GM18520 (cell line): Measurements from ENCODE around the gene ABHD1.

Source experiments
- ATAC-seq: cut with Tn5 transposase; IDR thresholded peaks from one replicate; pipeline ENCODE4 v1.9.1; 2021; ENCODE audit not compliant: unreplicated experiment

Gene ABHD1

DNA sequence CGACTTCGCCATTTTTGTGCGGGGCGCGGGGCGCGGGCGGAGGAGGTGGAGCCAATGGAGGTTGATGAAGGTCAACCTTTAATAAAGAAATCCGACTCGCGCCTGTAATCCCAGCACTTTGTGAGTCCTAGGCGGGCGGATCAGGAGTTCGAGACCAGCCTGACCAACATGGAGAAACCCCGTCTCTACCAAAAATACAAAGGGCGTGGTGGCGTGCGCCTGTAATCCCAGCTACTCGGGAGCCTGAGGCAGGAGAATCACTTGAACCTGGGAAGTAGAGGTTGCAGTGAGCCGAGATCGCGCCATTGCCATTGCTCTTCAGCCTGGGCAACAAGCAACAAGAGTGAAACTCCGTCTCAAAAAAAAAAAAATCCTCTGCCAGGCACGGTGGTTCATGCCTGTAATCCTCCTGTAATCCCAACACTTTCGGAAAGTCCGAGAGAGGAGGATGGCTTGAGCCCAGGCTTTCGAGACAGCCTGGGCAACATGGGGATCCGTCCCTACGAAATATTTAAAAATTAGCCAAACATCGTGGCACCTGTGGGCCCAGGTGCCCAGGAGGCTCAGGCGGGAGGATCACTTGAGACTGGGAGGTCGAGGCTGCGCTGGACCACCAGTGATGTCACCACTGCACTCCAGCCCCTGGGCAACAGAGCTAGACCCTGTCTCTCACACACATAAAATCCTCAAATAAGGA lies 11.3 kb downstream of the ABHD1 start:
- ATAC-seq = no peak

DNA sequence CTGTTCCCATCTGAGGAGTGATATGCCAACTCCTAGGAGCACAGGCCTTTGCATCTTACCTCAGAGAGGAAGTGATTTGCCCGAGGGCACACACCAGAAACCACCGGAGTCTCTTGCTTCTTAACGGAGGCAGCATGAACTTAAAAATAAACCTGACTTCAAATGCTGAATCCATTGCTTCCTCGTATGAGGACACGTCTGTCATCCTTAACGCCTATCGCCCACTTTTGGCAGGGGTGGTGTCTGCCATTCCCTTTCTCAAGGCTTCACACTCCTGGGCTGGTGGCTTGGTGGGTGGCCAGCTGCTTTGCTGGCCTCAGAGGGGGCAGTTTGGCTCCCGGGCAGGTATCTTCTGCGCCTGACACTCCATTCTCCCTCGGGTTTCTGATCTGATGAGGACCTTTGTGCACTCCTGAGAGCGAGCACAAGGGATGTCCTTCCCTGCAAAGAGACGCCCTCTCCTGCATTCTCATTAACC lies 11.9 kb downstream of the ABHD1 start:
- ATAC-seq = no peak

DNA sequence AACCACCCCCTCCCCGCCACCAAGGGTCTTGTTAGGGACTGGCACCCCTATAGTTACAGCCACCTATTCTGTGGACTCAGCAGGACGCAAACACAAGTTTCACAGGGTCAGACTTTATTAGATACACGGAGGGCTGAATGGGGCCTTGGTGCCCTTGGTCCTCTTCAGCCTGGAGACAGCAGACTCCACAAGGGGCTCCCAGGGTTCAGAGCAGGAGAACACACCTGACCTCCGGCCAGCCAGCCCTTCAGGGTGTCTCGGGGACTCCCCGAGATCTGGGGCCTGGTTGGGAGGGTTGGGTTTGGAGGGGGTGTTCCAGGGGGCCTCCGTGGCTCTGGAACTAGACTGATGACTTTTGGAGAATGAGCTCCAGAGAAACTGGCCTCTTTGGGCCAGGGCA lies 13.1 kb downstream of the ABHD1 start:
- no peak for ATAC-seq

DNA sequence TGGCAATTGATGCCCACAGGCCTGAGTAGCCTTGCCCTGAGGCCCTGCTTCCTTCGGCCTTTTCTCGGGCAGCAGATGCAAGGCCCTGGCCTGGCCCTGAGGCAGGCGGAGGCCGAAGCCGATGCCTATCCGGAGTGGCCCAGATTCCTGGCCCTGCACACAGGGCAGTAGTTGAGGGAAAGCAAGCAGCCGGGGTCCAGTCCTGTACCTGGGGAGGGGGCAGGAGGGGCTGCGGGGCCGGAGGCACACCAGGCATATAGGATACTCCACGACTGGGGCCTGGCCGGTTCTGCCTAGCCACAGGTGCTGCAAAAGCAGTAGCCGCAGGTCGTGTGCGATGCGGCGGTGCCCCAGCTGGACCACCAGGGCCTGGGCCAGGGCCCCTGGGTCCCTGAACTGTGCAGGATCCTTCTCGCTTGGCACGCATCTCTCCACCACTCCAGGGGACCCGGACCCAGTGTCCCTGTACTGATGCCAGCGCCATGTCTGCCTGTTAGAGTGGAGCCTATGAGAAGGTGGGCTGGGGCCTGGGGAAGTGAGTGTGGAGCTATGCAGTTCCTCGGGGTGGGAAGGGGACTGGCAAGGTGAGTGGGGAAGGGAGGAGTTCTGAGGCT lies 13.8 kb downstream of the ABHD1 start:
- no peak for ATAC-seq

DNA sequence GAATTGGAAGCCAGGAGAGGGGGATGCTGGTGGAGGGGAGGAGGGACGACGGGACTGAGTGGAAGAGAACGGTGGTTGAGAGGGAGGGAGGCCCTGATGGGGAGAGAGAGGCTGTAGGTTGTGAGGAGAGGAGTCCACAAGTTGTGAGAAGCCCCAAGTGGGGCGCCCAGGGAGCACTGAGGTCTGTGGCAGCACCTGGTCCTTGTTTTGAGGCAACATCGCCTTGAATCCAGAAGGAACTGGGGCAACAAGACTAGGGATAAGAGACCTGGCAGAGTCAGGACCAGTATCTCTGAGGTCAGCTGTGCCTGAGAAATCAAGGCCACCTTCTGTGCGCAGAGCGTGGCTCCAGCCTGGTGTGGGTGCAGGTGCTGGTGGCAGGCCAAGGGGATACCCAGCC lies 14.5 kb downstream of the ABHD1 start:
- no peak for ATAC-seq

DNA sequence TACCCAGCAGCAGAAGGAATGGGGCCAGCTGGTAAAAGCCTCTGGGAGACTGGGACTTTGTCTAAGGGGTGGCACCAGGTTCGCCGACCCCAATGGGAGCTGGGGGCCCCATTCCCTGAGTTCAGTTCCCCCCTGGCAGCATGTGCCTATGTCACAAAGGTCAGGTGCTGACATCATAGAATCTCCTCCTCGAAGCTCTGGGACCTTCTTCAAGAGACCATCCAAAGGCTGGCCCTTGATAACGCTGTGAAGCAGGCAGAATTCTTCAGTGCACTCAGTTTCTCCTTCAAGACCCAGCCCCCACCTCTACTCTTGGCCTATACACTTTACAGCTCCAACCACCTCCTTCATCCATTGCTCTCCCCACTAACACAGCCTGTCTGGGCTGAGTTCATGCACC lies 15.7 kb downstream of the ABHD1 start, which contains the start of gene PRR30:
Gene PRR30 (minus strand): TSS at position 101 of the 400 bp plus-strand sequence. CDS start 1,081 bp downstream, outside the sequence.
- no peak for ATAC-seq

DNA sequence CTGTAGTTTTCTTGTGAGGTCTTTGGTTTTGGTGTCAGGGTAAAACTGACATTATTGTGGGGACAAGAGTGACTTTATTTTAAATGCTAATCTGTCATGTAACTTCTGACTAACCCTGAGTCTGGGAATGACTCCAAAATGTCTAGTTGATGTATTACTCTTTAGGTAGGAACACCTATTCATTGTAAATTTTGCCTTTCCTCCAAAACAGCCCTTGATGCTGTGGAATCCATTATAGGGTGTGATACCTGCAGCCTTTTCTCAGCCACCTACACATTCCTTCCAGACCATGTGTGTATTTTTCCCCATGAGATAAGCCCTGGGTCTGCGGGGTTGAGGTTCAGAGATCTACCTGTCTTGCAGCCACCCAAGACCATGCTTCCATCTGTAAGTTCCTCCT lies 19.7 kb downstream of the ABHD1 start:
- ATAC-seq = no peak

DNA sequence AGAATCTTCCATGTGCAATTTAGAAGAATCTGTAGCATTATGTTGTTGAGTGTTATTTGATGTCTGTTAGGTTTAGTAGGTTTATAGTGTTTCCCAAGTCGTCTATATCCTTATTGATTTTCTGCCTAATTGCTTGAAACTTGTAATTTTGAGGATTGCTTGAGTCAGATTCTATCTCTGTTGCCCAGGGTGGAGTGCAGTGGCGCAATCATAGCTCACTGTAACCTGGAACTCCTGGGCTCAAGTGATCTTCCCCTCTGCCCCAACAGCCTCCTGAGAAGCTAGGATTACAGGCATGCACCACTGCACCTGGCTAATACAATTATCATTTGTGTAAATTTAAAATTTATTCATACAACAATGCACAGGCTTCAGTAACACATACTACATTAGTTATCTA lies 22.1 kb downstream of the ABHD1 start:
- ATAC-seq = no peak

DNA sequence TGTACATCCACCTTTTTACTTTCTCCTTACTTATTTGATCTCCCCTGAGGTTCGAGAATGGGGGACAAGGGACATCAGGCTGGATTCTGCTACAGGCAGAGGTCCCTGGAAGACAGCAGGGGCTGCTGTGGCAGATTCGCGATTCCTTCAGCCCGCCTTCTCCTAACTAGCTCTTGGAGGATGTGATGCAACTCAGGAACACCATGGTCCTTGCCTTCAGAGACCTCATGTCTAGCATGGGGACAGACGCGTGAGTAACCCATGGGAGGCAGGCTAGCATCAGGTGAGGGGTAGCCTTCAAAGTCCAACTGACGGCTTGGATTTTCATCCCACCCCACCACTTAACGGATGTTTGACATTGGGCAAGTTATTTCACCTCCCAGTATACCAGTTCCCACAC lies 24.3 kb downstream of the ABHD1 start:
- no peak for ATAC-seq

DNA sequence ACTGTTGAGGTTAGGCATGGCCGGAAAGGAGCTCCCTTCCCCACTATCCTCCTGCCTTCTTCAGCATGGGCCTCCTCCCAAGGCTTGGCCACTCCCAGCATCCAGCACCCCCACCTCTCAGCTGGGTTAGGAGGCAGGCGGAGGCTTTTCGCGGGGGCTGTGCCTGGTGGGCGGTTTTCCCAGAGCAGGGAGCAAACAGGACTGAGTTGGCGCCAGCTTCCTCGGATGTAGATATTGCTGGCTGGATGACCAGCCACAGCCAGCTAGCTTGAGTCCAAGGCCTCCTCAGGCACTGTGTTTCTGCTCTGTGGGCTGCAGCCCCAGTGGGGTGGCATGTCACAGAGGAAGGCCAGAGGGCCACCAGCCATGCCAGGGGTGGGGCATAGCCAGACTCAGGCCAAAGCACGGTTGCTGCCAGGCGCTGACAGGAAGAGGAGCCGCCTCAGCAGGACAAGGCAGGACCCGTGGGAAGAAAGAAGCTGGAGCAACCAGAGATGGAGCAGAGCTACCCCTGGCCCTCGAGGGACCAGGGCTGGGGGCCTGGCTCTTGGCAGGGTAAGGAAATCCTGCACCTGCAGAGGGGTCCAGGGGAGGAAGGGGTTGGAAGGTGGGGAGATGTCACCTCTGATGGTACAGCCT lies 25.3 kb downstream of the ABHD1 start, which contains the start of gene TCF23:
Gene TCF23 (plus strand): TSS at position 204 of the 639 bp plus-strand sequence. CDS start 130 bp downstream, at position 334.
- ATAC-seq = no peak

DNA sequence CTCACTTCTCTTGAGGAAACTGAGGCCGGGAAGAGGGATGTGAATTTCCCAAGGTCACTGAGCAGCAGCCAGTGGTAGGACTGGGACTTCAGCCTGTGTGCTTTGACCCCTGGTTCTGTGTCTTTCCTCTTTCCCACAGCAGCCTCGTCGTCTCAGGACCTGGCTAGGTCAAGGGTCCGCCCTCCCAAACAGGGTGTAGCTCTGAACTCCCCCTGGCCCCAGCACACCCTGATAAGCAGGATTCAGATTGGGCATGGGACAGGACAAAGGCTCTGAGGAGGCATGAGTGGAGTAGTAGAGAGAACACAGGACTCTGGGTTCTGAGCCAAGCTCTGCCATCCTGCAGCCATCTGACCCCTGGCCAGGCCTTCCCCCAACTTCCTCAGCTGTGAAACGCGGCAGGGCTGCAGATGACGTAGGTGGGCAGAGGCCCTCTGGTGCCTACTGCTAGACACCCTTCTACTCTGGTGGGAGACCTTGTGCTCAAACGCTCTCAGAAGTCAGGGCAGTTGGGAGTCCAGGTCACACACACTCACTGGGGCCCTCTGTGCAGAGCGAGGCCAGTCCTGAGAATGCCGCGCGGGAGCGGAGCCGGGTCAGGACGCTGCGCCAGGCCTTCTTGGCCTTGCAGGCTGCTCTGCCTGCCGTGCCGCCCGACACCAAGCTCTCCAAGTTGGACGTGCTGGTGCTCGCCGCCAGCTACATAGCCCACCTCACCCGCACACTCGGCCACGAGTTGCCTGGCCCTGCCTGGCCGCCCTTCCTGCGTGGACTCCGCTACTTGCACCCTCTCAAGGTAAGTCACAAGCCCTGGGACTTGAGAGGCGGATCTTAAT lies 26.2 kb downstream of the ABHD1 start:
- ATAC-seq = no peak

DNA sequence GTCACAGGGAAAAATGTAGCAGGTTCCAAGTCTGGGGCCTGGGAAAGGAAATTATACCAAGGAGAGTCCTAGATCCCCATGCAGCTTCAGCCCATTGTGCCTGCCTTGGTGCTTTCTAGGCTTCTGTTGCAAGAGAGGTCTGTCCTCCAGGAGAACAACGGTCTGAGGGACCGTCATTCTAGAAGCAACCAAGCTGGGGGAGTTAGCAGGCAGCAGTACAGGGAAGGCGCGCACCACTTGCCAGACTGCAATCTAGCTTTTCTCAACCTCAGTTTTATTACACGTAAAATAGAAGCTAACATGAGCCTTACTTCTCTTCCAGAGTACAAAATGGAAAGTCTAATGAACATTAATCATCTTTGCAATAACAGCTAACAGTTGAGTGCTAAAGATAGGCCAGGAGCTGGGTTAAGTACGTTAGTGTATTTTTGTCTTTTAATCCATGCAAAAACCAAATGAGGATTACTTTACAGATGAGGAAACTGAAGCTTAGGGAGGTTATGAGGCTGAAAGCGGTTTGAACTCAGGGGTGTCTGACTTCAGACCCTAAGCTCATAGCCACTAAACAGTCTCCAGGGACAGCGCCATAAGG lies 27.1 kb downstream of the ABHD1 start:
- ATAC-seq = no peak

DNA sequence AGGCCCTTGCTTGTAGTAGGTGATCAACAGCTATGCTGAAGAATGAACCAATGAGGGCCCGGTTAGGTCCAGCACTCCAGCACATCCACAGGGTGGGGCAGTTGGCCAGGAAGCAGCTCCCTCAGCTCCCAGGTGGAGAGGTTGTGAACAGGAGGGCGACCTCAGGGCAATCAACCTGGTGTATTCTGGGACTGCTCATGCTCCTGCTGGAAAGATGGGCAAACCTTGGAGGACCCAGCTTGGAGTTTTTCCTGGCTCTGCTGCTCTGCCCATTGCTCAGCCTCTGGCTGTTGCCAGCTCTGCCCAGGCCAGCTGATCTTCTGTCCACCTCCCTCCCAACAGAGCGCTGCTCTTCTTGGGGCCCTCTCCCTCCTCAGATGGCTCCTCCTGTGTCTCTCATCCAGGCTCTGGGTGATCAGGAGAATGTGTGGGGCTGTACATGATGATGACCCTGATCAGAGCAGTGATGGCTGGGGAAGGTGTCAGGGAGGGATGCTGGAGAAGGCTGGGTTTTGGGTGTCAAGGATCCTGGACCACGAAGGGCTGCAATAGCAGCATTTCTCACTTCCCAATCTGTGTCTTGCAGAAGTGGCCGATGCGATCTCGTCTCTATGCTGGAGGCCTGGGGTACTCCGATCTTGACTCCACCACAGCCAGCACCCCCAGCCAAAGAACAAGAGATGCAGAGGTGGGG lies 28.6 kb downstream of the ABHD1 start:
- ATAC-seq = no peak

DNA sequence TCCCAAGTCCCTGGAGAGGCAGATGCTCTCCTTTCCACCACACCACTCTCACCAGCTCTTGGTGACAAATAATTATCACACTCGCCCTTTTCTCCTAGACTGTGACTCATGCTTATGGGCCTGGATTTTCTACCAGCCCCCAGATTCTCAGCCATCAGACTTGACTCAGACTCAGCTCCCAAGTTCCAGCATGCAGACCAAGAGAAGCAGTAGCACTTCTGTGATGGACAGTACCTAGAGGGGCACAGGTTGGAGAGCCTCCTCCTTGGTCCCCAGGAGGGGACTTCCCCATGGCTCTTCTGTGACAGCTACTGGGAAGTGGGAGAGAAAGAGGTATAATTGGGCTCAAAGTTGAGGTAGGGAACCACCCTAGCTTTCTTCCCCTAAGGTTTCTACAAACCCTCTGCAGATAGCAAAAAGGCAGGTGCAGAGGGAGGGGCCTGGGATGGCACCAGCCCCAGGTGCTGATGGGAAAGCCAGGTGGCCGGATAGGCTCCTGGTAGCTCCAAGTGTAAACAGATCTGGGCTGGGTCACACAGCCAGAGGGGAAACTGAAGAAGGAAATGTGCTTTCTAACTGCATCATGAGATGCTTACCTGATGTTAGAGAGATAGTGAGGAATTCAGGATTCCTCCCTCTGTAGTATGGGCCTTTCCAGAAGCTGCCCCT lies 29.3 kb downstream of the ABHD1 start:
- no peak for ATAC-seq

DNA sequence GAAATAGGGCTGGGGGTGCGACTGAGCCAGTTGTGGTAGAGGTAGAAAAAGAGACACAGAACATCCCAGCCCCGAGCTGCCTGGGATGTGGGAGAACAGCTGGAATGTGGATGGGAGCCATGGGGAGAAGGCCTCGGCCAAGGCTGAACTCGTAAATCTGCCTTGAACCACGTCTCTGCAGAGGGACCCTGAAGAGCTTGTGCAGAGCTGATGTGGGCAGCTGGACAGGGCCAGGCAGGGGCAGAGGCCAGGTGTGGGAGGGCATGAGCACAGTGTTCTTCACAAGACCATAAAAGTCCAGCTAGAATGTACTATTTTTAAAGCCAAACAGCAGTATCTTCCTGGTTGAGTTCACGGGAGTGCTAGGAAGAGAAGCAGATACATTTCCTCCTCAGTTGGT lies 30.9 kb downstream of the ABHD1 start:
- ATAC-seq = no peak

DNA sequence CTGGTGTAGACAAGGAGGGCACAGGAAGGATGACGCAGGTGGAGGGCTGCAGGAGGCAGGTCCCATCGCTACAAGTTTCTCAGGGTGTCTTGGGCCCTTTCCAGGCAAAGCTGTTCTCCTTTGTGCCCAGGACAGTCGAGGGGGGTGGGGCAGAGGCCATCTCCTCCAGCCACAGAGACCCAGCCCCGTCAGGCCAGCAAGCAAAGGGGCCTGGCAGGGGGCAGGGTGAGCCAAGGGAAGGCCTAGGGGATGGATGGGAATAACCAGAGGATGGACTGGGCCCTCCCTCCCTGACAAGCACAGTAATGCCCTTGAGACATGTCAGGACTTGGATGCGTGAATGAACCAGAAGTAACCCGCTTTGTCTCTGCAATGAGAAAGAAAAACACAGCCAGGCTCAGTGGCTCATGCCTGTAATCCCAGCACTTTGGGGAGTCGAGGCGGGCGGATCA lies 31.5 kb downstream of the ABHD1 start:
- ATAC-seq = no peak

DNA sequence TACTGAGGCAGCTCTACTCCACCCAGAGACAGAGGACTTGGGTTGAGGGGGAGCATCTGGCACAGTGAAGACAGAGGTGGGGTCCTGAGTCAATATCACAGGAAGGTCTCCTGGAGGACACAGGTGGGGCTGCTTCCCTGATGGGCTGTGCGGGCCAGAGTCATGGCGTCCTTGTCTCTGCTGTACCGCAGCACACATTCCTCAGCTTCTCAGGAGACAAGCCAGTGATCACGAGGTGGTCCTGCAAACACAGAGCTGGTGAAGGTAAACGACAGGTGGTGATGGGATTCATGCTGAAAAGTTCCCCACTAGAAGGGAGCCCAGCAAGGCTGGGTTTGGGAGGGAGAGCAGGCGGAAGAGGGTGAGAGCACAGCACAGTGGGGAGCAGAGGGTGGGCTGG lies 34.9 kb downstream of the ABHD1 start:
- ATAC-seq = no peak

DNA sequence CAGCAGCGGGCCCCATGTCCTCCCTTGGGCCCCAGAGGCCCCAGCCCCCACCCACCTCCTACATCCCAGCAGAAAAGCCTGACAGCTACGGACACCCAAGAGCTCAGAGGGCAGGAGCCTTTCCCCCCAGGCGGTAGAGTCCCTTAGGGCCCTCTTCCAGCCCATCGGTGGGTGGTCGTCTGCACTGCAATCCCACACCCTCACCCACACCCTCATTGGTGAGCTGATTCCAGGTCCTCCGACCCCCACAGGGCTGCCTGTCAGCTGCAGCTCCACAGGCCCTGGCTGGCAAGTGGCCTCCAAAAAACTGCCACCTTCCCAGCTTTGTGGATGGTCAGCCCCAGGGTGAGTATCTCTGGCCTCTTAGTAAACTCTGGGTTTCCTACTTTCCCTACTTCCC lies 35.7 kb downstream of the ABHD1 start:
- no peak for ATAC-seq

DNA sequence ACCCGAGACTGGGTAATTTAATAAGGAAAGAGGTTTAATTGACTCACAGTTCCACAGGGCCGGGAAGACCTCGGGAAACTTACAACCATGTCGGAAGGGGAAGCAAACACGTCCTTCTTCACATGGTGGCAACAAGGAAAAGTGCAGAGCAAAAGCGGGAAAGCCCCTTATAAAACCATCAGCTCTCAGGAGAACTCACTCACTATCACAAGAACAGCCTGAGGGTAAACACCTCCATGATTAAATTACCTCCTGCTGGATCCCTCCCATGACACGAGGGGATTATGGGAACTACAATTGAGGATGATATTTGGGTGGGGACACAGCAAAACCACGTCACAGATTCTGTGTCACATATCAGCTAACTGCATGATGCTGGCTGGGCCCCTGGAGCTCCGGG lies 36.6 kb downstream of the ABHD1 start:
- ATAC-seq = no peak
